NCI-H345 treated with DMSO at 0.1 percent for 48 hours (cell line): ENCODE measurements around the gene YARS1.
"Not testable (repeated sequence)": the region's sequence is repeated elsewhere in the genome, so short reads cannot be mapped to it uniquely, and the experiment has no call there.

Experiments
- DNase-seq: peaks from one replicate; lab custom pipeline; 2025; ENCODE audit not compliant: unreplicated experiment; lab: John Stamatoyannopoulos, UW

YARS1 gene

DNA sequence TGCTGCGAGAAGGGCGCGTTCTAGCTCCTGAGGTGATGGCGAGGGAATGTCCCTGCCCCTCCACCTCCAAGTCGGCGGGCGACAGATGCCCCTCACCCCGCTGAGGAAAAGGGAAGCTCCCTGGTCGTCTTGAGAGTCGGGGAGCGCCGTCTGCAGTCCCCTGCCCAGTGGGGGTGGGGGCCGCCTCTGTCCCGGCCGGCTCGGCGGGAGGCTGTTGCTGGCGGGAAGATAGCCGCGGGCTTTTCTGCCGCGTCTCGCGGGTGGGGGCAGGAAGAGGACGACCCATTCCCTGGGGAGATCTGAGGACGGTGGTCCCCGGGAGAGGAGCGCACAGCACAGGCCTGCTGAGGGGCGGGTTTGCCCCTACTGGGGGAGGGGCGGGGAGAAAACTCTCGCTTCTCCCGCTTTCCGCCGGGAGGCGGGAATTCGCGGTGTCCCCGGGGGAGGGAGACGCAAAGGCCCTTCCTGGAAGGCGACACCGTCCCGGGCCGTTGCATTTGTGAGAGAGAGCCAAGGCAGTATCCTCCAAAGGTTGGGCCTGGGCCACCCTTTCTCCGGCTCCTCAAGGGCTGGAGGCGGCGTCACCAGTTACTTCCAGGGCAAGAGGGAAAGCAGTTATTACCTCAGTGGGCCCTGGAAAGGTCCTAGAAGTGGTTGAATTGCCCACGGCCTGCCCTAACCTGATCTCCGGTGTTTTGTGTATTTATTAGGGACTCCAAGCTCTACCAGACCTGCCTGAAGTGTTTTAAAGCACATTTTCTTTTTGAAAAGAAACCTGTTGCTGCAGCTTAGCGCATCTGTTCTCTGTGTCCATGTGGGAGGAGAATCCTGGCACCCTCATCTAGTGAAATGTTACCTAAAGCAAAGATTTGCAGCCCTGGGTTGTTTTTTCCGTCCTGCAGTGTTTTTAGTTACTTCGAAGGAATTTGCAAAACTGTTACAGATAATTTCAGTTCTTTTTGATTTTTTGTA lies 943 bp upstream of the YARS1 start:
- DNase-seq = peak; percentile 62

DNA sequence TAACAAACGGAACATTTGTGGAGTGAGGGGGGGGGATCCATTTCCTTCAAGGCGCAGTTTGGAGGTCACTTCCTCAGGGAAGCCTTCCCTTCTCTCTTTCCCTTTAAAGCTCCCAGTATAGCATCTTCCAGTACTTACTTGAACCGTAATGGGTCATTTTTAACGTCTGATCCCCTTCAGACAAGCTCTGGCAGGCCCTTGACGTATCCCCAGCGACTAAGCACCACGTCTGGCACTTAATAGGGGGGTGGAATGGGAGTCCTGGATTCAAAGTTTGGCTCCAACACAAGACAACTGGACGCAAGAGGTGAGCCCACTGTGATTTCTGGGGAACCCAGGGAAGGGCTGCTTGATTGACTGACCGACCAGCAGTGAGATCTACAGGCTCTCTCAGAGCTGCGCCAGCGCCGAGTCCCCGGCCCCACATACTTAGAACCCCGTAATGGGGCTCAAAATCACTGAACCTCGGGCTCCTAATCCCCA lies 441 bp downstream of the YARS1 start:
- DNase-seq = no peak

DNA sequence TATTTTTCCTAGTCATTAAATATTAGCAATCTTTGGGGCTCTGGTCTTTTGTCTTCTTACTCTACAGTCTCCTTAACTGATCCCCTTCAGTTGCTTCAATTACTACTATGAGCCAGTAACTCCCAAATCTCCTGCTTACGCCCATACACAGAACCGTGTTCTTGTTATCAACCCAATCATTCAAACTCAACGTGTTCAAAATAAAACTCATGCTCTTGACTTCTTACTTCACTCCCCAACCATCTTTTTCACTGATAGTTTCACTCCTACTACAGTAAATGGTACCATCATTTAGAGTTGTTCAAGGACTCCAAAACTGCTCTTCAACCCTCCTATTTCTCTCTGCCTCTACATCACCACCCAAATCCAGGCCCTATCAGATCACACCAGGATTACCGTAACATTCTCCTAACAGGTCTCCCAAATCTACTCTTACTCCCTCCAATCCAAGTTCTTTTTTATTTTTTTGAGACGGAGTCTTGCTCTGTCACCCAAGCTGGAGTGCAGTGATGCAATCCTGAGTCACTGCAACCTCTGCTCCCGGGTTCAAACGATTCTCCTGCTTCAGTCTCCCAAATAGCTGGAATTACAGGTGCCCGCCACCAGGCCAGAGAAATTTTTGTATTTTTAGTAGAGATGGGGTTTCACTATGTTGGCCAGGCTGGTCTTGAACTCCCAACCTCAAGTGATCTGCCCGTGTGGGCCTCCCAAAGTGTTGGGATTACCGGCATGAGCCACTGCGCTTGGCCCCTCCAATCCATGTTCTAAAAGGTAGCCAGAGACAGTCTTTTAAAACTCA lies 3.0 kb downstream of the YARS1 start:
- DNase-seq = no peak

DNA sequence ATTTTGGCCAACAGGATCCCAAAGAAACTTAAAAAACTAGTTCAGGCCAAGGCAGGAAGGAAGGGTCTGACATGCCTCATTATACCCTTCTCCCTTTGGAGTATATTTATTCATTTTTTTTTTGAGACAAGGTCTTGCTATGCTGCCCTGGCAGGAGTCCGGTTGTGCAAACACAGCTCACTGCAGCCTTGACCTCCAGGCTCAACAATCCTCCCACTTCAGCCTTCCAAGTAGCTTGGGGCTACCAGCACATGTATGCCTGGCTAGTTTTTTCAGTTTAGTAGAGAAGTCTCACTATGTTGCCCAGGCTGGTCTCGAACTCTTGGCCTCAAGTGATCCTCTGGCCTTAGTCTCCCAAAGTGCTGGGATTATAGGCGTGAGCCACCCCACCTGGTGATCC lies 5.2 kb downstream of the YARS1 start:
- no peak for DNase-seq

DNA sequence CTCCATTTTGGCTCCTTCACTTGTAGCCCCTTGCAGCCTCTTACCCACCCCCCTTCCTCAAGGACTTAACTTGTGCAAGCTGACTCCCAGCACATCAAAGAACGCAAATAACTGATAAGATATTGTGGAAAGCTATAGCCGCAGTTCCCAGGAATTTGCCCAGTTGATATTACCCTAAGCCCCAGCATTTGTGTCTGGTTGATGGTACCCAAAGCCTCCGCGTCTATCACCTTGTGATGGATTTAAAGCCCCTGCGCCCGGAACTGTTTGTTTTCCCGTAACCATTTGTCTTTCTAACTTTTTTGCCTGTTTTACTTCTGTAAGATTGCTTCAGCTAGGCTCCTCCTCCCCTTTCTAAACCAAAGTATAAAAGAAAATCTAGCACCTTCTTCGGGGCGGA lies 5.9 kb downstream of the YARS1 start:
- no peak for DNase-seq

DNA sequence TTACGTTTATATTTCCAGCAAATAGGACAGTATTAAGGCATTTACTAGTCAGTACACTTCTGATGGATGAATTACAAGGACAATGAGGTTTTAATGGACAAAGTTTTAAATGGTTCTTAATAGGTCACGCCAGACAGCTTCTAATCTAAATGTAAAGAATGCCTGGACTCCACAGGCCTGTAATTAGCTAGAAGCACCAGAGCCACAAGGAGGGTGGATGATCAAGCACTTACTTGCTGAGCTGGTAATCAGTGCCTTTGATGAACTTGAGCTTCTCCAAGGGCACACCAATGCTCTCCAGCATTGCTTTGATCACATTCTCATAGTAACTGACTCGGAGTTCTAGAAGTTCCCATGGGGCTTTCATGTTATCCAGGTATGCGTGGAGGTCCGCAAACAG lies 6.8 kb downstream of the YARS1 start:
- no peak for DNase-seq

DNA sequence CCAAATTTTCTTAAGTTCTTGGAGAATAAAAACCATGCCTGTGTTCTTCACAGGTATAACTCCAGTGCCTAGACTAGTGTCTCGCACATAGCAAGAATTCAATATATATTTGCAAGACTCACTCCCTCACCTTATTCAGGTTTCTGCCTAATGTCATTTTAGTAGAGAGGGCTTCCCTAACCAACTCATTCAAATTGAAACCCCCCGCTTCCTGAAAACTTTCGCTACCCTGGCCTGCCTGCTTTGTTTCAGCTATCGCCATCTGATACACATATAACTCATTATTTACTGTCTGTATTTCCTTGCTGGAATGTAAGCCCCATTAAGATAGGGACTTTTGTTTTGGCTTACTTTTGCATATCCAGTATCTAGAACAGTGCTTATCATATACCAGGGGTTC lies 8.6 kb downstream of the YARS1 start:
- DNase-seq = no peak

DNA sequence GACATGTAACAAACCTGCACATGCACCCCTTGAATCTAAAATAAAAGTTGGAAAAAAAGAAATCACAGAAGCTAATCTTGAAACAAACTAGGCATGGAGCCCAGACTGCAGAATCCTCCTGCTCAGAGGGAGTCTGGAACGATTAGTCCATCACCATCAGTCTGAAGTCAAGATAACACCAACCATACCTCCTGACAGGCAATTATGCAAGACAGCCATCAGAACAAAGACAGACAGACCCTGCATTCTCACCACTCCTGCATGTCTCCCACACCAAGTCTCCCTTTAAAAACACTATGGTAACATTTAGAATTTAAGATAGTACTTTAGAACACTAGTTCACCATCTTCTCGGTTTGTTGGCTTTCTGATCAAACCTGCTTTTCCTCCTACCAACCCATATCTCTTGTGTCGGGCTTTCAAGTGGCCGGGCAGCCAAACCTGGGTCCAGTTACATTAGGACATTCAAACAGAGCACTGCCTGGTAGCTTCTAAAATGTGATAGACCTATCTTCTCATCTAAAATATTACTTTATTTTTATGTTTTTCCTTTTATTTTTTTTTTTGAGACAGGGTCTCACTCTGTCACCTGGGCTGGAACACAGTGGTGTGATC lies 10.1 kb downstream of the YARS1 start:
- DNase-seq = no peak

DNA sequence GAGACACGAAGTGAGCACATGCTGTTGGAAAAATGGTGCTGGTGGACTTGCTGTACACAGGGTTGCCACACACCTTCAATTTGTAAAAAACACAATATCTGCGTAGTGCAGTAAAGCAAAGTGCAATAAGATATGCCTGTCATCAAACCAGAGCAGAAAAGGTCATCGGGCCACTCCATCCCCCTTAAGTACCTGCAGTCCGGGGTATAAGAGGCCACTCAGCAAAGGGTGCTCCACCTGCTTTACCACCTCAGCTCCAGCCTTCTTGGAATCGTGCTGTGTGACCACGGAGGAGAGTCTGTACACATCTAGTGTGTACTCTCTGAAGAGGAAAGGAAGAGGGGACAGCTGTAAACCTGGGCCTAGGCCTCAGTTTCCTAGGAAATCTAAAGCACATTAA lies 10.9 kb downstream of the YARS1 start:
- DNase-seq = no peak

DNA sequence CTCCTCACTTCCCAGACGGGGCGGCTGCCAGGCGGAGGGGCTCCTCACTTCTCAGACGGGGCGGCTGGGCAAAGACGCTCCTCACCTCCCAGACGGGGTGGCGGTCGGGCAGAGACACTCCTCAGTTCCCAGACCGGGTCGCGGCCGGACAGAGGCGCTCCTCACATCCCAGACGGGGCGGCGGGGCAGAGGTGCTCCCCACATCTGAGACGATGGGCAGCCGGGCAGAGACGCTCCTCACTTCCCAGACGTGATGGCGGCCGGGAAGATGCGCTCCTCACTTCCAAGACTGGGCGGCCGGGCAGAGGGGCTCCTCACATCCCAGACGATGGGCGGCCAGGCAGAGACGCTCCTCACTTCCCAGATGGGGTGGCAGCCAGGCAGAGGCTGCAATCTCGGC lies 12.7 kb downstream of the YARS1 start:
- DNase-seq = not testable (repeated sequence)

DNA sequence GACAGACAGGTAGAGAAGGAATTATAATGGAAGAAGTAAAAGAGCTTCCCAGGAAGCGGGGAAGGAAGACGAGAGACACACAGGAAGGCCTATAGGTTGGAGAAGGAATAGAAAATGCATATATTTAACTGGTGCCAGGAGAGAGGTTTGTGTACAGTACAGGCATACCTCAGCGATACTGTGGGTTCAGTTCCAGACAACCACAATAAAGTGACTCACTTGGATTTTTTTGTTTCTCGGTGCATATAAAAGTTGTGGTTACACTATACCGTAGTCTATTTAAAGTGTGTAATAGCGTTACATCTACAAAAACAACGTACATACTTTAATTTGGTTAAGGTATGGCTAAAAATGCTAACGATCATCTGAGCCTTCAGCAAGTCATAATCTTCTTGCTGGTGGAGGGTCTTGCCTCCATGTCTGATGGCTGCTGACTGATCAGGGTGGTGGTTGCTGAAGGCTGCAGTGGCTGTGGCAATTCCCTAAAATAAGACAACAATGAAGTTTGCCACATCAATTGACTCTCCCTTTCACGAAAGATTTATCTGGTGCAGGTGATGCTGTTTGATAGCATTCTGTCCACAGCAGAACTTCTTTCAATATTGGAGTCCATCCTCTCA lies 16.0 kb downstream of the YARS1 start:
- no peak for DNase-seq

DNA sequence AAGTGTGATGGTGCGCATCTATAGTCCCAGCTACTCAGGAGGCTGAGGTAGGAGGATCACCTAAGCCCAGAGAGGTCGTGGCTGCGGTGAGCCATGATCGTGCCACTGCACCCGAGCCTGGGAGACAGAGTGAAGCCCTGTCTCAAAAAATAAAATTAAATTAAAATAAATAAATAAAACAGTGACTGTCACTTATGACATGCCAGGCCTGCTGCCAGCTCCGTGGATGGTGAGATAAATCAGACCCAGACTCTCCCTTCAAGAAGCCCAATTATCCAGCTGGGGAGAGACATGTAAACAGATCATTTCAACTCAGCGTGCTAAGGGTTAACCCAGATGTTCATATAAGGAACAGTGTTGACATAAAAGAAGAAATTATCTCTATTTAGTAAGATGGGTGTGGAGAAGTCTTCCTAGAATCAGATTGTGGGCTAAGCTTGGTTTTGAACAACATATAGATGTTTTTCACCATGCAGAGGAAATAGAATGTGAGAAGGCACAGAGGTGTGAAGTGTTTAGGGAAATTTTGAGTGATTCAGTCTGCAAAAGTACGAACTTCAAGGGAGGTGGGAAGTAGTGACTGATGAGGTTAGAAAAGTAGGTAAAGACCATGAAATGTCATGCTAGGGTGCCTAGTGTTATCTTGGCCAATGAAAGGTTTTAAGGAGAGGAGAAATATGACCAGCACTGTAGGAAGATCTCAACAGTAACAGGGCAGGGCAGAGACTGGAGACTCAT lies 18.3 kb downstream of the YARS1 start:
- no peak for DNase-seq

DNA sequence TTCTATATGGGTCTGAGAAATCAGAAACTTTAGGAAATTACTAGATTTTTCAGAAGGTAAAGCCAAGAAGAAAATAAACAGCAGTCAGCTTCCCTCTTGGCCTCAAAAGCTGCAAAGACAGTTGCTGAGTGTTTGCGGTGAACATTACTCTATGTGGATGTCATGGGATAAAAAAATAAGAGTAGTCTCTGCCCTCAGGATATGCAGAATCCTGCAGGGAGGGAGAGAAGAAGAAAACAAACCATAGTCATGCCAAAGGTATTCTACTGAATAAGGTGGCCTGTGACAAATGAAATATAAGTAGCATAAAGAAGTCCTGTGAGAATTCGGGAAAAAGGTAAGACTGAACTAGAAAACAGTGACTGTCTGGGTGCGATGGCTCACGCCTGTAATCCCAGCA lies 19.0 kb downstream of the YARS1 start:
- DNase-seq = no peak

DNA sequence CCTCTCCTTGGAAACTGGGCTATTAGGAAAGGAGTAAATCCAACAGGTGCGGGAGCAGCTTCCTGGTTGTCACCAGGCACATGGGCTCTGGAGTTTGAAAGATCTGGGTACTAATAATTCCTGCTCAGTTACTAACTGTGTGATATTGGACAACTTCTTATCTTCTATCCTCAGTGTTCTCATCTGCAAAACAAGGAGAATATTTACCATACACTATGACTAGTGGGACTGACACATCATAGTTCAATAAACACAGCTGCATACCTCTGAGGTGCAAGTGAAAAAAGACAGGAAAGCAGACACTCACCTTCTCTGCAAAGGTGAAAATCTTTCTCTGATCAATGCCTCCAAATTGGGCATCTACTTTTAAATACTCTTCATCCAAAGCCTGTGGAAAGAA lies 19.7 kb downstream of the YARS1 start:
- DNase-seq = no peak

DNA sequence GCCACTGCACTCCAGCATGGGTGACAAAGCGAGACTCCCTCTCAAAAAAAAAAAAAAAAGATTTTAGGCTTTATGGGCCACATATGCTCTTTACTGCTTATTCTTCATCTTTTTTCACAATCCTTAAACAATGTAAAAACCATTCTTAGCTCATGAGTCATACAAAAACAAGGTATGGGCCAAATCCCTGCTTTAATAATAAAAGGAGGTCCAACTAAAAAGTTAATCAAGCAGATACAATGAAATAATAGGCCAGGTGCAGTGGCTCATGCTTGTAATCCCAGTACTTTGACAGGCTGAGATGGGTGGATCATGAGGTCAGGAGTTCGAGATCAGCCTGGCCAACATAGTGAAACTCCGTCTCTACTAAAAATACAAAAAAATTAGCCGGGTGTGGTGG lies 21.4 kb downstream of the YARS1 start:
- not testable (repeated sequence) for DNase-seq

DNA sequence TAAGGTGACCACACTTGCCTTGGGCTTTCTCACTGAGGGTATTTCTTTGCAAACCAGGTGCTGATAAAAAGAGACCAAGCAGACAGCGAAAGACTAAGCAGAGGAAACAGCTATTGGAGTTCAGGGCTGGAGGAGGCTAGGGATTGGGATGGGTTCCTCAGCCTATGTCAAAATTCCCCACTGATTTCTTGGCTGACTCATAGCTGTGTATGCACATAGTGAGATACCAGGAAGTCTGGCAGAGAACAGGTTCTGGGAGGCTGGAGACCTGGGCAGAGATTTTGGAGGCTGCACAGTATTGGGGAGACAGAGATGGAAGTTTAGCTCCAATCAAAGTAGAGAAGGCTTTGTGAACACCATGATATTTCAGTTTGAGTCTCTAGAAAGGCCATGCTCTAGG lies 25.3 kb downstream of the YARS1 start:
- no peak for DNase-seq

DNA sequence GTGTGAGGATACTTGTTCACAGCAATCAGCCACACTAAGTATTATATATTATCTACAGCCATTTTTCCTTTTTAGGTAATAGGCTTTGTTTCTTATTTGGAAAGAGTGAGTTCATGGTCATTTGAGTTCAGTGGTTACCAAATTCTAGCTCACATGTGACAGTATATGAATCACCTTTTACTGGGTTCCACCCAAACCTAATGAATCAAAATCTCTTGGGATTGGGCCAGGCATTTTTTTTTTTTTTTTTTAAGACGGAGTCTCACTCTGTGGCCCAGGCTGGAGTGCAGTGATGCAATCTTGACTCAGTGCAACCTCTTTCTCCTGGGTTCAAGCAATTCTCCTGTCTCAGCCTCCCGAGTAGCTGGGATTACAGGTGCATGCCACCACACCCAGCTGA lies 27.8 kb downstream of the YARS1 start:
- DNase-seq = not testable (repeated sequence)

DNA sequence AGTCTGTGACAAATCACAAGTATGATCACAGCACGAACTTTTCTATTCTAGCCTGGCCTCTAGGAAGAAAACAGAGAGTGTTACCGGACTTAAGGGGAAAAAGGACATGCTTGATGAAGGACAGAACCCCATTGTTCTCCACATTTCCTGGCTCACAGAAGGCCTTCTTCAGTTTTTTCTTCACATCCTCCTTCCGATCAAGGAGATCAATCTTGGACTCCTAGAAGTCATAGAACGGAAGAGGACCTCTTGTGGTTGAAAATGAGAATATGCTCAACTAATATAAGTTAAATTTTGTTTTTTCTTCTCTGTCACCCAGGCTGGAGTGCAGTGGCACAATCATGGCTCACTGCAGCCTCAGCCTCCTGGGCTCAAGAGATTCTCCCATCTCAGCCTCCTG lies 30.3 kb downstream of the YARS1 start:
- DNase-seq = no peak

DNA sequence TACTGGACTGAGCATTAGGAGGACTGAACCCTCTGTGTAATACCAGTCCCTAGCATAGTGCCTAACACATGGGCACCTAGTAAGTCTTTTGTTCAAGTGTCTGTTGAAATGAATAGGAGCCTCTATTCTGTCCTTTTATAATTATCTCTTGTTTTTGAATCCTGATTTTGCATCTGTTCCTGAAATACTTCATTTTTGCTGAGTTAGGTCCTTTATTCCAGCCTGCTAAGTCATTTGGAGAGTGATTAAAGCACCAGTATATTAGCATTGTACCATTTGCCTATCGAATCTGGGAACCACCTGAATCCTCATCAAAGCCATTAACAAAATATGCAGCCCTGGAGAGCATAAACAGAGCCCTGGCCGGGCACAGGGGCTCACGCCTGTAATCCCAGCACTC lies 32.3 kb downstream of the YARS1 start:
- DNase-seq = no peak

DNA sequence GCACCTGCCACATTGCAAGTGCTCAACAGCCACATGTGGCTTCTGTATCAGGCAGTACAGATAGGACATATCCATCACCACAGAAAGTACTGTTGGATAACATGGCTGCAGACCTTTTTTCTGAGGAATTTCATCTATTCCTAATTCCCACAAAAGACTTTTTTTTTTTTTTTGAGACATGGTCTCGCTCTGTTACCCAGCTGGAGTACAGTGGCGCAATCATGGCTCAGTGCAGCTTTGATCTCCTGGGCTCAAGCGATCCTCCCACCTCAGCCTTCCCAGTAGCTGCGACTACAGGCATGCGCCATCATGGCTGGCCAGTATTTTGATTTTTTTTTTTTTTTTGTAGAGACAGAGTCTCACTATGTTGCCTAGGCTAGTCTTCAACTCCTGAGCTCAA lies 33.3 kb downstream of the YARS1 start:
- no peak for DNase-seq
